Ascending aorta (tissue), 2 donors: ENCODE measurements around the gene HIPK2. TPM values are rescaled to one million over a fixed set of nuclear protein-coding genes. Genes with fewer than 3 reads are reported as not detected.

Source experiments
- DNase-seq, 2 donors: peaks; one replicate each; pipeline ENCODE4 v3.0.0-alpha.2; 2019; ENCODE audit warnings: low spot score in 2 of 2
- H3K27ac ChIP-seq, 2 donors: fragments of 200-600 bp; sonication (generic); one replicate each; pipeline ENCODE4 v1.5.1; 2016 to 2017; ENCODE audit warnings: mild to moderate bottlenecking in 1 of 2
- H3K27me3 ChIP-seq: fragments of 200-600 bp; sonication (generic); one replicate; pipeline ENCODE4 v1.5.1; 2017
- H3K36me3 ChIP-seq, 2 donors: fragments of 200-600 bp; sonication (generic); one replicate each; pipeline ENCODE4 v1.5.1; 2016
- H3K4me1 ChIP-seq, 2 donors: fragments of 200-600 bp; sonication (generic); one replicate each; pipeline ENCODE4 v1.5.1; 2016 to 2017; ENCODE audit warnings: mild to moderate bottlenecking in 1 of 2
- H3K4me3 ChIP-seq, 2 donors: fragments of 200-600 bp; sonication (generic); one replicate each; pipeline ENCODE4 v1.5.1; 2016 to 2017; ENCODE audit warnings: mild to moderate bottlenecking in 1 of 2
- H3K9me3 ChIP-seq, 2 donors: fragments of 200-600 bp; sonication (generic); one replicate each; pipeline ENCODE4 v1.5.1; 2016
- CTCF ChIP-seq, 3 experiments: fragments of 200-600 bp in 2 of 3; fragments of 450-650 bp in 1 of 3; sonication (generic) in 2 of 3; IDR thresholded peaks; one replicate each; pipeline ENCODE4 v1.5.1; 2016 to 2019; ENCODE audit warnings: antibody characterized with exemption in 3 of 3, mild to moderate bottlenecking in 1 of 3, moderate library complexity in 1 of 3
- intact Hi-C: fragments of 100-400 bp; cut with DNase I; formaldehyde crosslinking; loops from one replicate; pipeline ENCODE4 v1.15.1; 2023
- total RNA-seq: library from RNA; depleted of rRNA; stranded (reverse); fragments of >200 nt; gene quantifications from one replicate; pipeline ENCODE4 v1.1.0, GENCODE V29; 2016

Gene HIPK2
- total RNA-seq, 1 donor from 2014 or later, result 53.9 TPM

GRCh38 chr7:139548302-139549028, 229.3 kb downstream of the HIPK2 start:
- Histone ChIP-seq H3K4me1 (no peaks in the 10 kb centered on the region), H3K27ac (no peak overlapping the region), H3K4me3 (no peak overlapping the region), H3K36me3 (no peaks in the 10 kb centered on the region), H3K9me3 (no peaks in the 10 kb centered on the region), H3K27me3 (no peaks in the 10 kb centered on the region)
- no peak for TF ChIP-seq CTCF (IDR thresholded peaks at IDR 0.05)
- intact Hi-C loops, result no loop called here
- DNase-seq, result no peak

- no peak for DNase-seq
- TF ChIP-seq CTCF (IDR thresholded peaks at IDR 0.05), result no peak
- H3K4me3 ChIP-seq, result no peak overlapping the region
Observed at GRCh38 chr7:139544645-139545044, 233.2 kb downstream of the HIPK2 start.

GRCh38 chr7:139543801-139544603, 233.8 kb downstream of the HIPK2 start:
- DNase-seq, result no peak
- H3K27me3 ChIP-seq, result no peaks in the 10 kb centered on the region
- H3K27ac ChIP-seq, result no peak overlapping the region
- TF ChIP-seq CTCF (IDR thresholded peaks at IDR 0.05), result no peak
- intact Hi-C loops, result no loop called here
- H3K9me3 ChIP-seq, result no peaks in the 10 kb centered on the region
- H3K4me1 ChIP-seq, result no peaks in the 10 kb centered on the region
- no peaks in the 10 kb centered on the region for H3K36me3 ChIP-seq
- no peak overlapping the region for H3K4me3 ChIP-seq

More at GRCh38 chr7:139544645-139545044, 233.2 kb downstream of the HIPK2 start:
- no peaks in the 10 kb centered on the region for H3K4me1 ChIP-seq
- no peak overlapping the region for H3K27ac ChIP-seq
- intact Hi-C loops, result no loop called here
- H3K27me3 ChIP-seq, result no peaks in the 10 kb centered on the region
- no peaks in the 10 kb centered on the region for H3K36me3 ChIP-seq
- H3K9me3 ChIP-seq, result no peaks in the 10 kb centered on the region

- TF ChIP-seq CTCF (IDR thresholded peaks at IDR 0.05), result no peak
- Histone ChIP-seq H3K27me3 (no peaks in the 10 kb centered on the region), H3K4me3 (no peak overlapping the region), H3K36me3 (no peaks in the 10 kb centered on the region), H3K27ac (no peak overlapping the region), H3K4me1 (no peaks in the 10 kb centered on the region), H3K9me3 (no peaks in the 10 kb centered on the region)
- DNase-seq, result no peak
- intact Hi-C loops, result no loop called here
Observed at GRCh38 chr7:139542308-139543151, 235.3 kb downstream of the HIPK2 start.

- intact Hi-C loops, result no loop called here
- Histone ChIP-seq H3K9me3 (no peaks in the 10 kb centered on the region), H3K4me3 (no peak overlapping the region), H3K27me3 (no peaks in the 10 kb centered on the region), H3K27ac (no peak overlapping the region), H3K4me1 (no peaks in the 10 kb centered on the region), H3K36me3 (no peaks in the 10 kb centered on the region)
- no peak for TF ChIP-seq CTCF (IDR thresholded peaks at IDR 0.05)
- DNase-seq, result no peak
Observed at GRCh38 chr7:139541600-139542307, 236.0 kb downstream of the HIPK2 start.
